CD4-positive, alpha-beta T cell treated with Interleukin-6 for 4 hours (primary cell): Measurements from ENCODE around the gene MYT1.
"Not testable (repeated sequence)": the region's sequence is repeated elsewhere in the genome, so short reads cannot be mapped to it uniquely, and the experiment has no call there.

Source experiments
- DNase-seq: peaks from one replicate; pipeline ENCODE4 v3.0.0-alpha.2; 2020; ENCODE audit warnings: mixed read lengths

Gene MYT1

GRCh38 chr20:64280460-64280843, 116.2 kb downstream of the MYT1 start:
- no peak for DNase-seq

GRCh38 chr20:64283646-64284045, 119.4 kb downstream of the MYT1 start:
- DNase-seq, result no peak

GRCh38 chr20:64285579-64286446, 121.6 kb downstream of the MYT1 start:
- DNase-seq, result peak; percentile 42

- not testable (repeated sequence) for DNase-seq
These were observed 122.4 kb downstream of the MYT1 start for GRCh38 chr20:64286447-64287263.

- DNase-seq, result not testable (repeated sequence)
These were observed 123.0 kb downstream of the MYT1 start for GRCh38 chr20:64287264-64287590.
